ENCODE data around the gene HCN3. TPM values are rescaled to one million over a fixed set of nuclear protein-coding genes. Genes with fewer than 3 reads are reported as not detected.

Gene HCN3
- total and polyA plus RNA-seq, 2 of the 13 experiments (the other 11 are each of a cell fraction or from before 2014, with no cell fraction given) = 2.4 to 10.2 TPM

DNA sequence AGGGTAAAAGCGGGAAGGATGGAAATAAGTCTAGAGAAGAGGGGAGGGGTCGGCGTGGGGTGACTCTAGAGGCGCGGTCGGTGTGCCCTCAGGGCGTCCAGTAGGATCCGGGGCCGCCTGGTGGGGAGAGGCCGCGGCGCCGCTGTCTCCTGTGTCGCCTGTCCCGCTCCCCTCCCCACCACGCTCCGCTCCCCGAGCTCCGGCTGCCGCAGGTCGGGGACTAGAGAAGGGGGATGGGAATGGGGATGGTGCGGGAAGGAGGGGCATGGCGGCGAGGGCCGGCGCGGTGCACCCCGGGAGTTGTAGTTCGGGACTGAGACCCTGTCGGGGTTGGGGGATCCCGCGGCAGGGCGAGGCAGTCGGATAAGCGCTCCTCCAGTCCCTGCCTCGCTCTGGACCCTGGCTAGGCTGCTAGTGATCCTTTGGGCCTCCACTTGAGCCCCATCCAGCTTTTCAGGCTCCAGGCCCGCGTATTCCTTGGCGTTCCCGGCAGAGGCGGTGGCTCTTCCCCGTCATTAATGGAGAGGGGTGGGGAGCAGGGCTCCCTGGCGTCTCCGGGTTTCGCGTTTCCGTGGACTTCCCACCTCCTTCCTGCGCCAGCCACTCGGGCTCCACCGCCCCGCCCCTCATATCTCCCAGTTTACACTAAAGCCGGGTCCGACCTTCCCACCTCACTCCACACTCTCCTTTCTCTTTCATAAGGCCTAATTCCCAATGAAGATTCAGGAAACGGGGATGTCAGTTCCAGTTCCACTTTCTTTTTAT lies 21.8 kb upstream of the HCN3 start, which contains the start of gene ENTREP3 (continued):
- no peak for TF ChIP-seq MEIS1 (CRISPR knock-in tag; IDR thresholded peaks at IDR 0.05; ENCODE audit: borderline replicate concordance)
- TF ChIP-seq HMG20B (CRISPR knock-in tag; conservative IDR thresholded peaks at IDR 0.05) = no peak; the same call in 1 of the 2 replicates
- TF ChIP-seq, protein P1, sequence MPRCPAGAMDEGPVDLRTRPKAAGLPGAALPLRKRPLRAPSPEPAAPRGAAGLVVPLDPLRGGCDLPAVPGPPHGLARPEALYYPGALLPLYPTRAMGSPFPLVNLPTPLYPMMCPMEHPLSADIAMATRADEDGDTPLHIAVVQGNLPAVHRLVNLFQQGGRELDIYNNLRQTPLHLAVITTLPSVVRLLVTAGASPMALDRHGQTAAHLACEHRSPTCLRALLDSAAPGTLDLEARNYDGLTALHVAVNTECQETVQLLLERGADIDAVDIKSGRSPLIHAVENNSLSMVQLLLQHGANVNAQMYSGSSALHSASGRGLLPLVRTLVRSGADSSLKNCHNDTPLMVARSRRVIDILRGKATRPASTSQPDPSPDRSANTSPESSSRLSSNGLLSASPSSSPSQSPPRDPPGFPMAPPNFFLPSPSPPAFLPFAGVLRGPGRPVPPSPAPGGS (CRISPR knock-in tag; IDR thresholded peaks at IDR 0.05) = no peak
- TF ChIP-seq, protein P2, sequence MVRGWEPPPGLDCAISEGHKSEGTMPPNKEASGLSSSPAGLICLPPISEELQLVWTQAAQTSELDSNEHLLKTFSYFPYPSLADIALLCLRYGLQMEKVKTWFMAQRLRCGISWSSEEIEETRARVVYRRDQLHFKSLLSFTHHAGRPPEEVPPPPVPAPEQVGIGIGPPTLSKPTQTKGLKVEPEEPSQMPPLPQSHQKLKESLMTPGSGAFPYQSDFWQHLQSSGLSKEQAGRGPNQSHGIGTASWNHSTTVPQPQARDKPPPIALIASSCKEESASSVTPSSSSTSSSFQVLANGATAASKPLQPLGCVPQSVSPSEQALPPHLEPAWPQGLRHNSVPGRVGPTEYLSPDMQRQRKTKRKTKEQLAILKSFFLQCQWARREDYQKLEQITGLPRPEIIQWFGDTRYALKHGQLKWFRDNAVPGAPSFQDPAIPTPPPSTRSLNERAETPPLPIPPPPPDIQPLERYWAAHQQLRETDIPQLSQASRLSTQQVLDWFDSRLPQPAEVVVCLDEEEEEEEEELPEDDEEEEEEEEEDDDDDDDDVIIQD (CRISPR knock-in tag; IDR thresholded peaks at IDR 0.05; ENCODE audit: low read depth) = no peak
- TF ChIP-seq NFKB2 (CRISPR knock-in tag; IDR thresholded peaks at IDR 0.05; ENCODE audit: borderline replicate concordance) = peak; percentile 89; the same call in 1 of the 2 replicates
- 0 out of 2 replicates have a peak, but pooled peaks have one; percentile 49 for TF ChIP-seq ZNF205 (CRISPR knock-in tag; IDR thresholded peaks at IDR 0.05)
- TF ChIP-seq IKZF4 (CRISPR knock-in tag; IDR thresholded peaks at IDR 0.05; ENCODE audit: borderline replicate concordance, low read depth, not compliant biosample characterization) = no peak
- TF ChIP-seq, protein P3, sequence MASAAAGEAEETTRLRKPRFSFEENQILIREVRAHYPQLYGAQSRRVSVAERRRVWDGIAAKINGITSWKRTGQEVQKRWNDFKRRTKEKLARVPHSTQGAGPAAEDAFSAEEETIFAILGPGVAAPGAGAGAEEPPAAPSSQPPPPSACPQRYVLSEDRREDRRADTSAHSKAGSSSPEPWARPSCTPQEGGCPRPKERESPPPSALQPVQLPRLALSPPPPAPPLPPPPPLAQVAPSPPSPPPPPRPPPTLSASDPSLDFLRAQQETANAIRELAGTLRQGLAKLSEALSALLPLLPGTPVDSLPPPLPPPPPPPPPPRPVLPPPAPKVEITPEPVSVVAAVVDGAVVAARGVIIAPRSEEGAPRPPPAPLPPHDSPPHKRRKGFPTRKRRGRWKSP (CRISPR knock-in tag; IDR thresholded peaks at IDR 0.05) = no peak
- TF ChIP-seq, protein P4, sequence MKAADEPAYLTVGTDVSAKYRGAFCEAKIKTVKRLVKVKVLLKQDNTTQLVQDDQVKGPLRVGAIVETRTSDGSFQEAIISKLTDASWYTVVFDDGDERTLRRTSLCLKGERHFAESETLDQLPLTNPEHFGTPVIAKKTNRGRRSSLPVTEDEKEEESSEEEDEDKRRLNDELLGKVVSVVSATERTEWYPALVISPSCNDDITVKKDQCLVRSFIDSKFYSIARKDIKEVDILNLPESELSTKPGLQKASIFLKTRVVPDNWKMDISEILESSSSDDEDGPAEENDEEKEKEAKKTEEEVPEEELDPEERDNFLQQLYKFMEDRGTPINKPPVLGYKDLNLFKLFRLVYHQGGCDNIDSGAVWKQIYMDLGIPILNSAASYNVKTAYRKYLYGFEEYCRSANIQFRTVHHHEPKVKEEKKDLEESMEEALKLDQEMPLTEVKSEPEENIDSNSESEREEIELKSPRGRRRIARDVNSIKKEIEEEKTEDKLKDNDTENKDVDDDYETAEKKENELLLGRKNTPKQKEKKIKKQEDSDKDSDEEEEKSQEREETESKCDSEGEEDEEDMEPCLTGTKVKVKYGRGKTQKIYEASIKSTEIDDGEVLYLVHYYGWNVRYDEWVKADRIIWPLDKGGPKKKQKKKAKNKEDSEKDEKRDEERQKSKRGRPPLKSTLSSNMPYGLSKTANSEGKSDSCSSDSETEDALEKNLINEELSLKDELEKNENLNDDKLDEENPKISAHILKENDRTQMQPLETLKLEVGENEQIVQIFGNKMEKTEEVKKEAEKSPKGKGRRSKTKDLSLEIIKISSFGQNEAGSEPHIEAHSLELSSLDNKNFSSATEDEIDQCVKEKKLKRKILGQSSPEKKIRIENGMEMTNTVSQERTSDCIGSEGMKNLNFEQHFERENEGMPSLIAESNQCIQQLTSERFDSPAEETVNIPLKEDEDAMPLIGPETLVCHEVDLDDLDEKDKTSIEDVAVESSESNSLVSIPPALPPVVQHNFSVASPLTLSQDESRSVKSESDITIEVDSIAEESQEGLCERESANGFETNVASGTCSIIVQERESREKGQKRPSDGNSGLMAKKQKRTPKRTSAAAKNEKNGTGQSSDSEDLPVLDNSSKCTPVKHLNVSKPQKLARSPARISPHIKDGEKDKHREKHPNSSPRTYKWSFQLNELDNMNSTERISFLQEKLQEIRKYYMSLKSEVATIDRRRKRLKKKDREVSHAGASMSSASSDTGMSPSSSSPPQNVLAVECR (CRISPR knock-in tag; IDR thresholded peaks at IDR 0.05; ENCODE audit: borderline replicate concordance) = peak; percentile 83; the same call in 1 of the 2 replicates
- TF ChIP-seq HNRNPH1 (optimal IDR thresholded peaks at IDR 0.05; ENCODE audit: low read depth, low read length) = peak; percentile 32
- TF ChIP-seq BHLHE40 (IDR thresholded peaks at IDR 0.05; ENCODE audit: low read length) = no peak
- TF ChIP-seq, protein P5, sequence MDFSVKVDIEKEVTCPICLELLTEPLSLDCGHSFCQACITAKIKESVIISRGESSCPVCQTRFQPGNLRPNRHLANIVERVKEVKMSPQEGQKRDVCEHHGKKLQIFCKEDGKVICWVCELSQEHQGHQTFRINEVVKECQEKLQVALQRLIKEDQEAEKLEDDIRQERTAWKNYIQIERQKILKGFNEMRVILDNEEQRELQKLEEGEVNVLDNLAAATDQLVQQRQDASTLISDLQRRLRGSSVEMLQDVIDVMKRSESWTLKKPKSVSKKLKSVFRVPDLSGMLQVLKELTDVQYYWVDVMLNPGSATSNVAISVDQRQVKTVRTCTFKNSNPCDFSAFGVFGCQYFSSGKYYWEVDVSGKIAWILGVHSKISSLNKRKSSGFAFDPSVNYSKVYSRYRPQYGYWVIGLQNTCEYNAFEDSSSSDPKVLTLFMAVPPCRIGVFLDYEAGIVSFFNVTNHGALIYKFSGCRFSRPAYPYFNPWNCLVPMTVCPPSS (IDR thresholded peaks at IDR 0.05) = no peak
- no peak for TF ChIP-seq ZNF136 (CRISPR knock-in tag; IDR thresholded peaks at IDR 0.05; ENCODE audit: low read depth)
- peak; percentile 50; the same call in 1 of the 2 replicates for TF ChIP-seq PHF20 (CRISPR knock-in tag; IDR thresholded peaks at IDR 0.05)
- TF ChIP-seq ZNF614 (CRISPR knock-in tag; IDR thresholded peaks at IDR 0.05; ENCODE audit: borderline replicate concordance) = peak; percentile 54; the same call in 1 of the 2 replicates
- no peak for TF ChIP-seq ATF7 (IDR thresholded peaks at IDR 0.05)
- no peak for TF ChIP-seq ATF7 (CRISPR knock-in tag; IDR thresholded peaks at IDR 0.05)
- TF ChIP-seq ZNF383 (CRISPR knock-in tag; IDR thresholded peaks at IDR 0.05; ENCODE audit: borderline replicate concordance) = no peak
- no peak for TF ChIP-seq GATA4 (IDR thresholded peaks at IDR 0.05; ENCODE audit: borderline replicate concordance, low read depth)
- TF ChIP-seq NFRKB (IDR thresholded peaks at IDR 0.05) = no peak
